HFFc6 (cell line): ENCODE measurements around the gene ST8SIA6. TPM values are rescaled to one million over a fixed set of nuclear protein-coding genes. Genes with fewer than 3 reads are reported as not detected.

ENCODE experiments used
- DNase-seq: peaks from one replicate; pipeline ENCODE4 v3.0.0-alpha.2; 2018
- H3K27ac Mint-ChIP-seq: 2 replicates; pipeline ENCODE4 v1.8.0; 2020; ENCODE audit warnings: mild to moderate bottlenecking, mixed read lengths
- H3K27me3 Mint-ChIP-seq: 2 replicates; pipeline ENCODE4 v1.8.0; 2021; ENCODE audit warnings: mild to moderate bottlenecking, moderate library complexity, mixed read lengths; ENCODE audit not compliant: insufficient read depth
- H3K36me3 Mint-ChIP-seq: 2 replicates; pipeline ENCODE4 v1.8.0; 2021; ENCODE audit warnings: low read depth, mixed read lengths
- H3K4me1 Mint-ChIP-seq: 2 replicates; pipeline ENCODE4 v1.8.0; 2020; ENCODE audit warnings: low read depth, mixed read lengths
- H3K4me3 Mint-ChIP-seq: 2 replicates; pipeline ENCODE4 v1.8.0; 2020; ENCODE audit warnings: mild to moderate bottlenecking, moderate library complexity, mixed read lengths
- H3K9me3 Mint-ChIP-seq: 2 replicates; pipeline ENCODE4 v1.8.0; 2020; ENCODE audit warnings: mild to moderate bottlenecking, mixed read lengths
- total RNA-seq, 6 experiments: library from RNA; stranded (reverse); fragmentation: NEBNext Ultra II Directional; extraction: Animal tissue kit (Norgen Biotek cat#: 25700); gene quantifications; 2 replicates in 1 of 6; 3 replicates in 5 of 6; pipeline ENCODE4 v1.2.3, GENCODE V29; 2021
- TF ChIP-seq, protein P1 (sequence below): fragments of 200-600 bp; sonication (generic); IDR thresholded peaks from 2 replicates; pipeline ENCODE4 v1.5.0; 2021; ENCODE audit warnings: antibody characterized with exemption, mild to moderate bottlenecking

Gene ST8SIA6
- total RNA-seq, 6 experiments from 2014 or later: not detected

DNA sequence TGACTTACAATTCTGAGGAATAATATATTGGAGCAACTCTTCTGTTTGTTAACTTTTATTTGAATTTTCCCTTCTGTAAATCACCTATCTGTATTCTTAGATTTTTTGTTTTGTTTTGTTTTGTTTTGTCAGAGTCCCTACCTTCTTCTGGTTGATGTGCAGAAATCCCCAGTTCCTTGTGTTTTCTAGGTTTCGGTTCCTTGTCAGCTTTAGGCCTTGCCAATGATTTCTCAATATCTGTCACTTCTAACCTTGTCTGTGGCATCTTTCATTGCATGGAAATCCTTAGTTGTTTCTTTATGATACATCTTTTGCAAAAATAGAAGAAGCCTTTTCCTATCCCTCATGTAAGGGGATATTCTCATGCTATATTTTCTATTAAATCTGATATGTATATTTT, 21.7 kb upstream of the ST8SIA6 start:
- DNase-seq: no peak
- Mint-ChIP-seq H3K4me3 (no peak overlapping the region), H3K4me1 (peaks cover 58% of the 10 kb centered on the region), H3K27me3 (peaks cover 2% of the 10 kb centered on the region; the same call in 1 of the 2 replicates), H3K9me3 (peaks cover 16% of the 10 kb centered on the region), H3K27ac (peak overlapping the region; percentile 43; the same call in 1 of the 2 replicates), H3K36me3 (peaks cover 16% of the 10 kb centered on the region)
- TF ChIP-seq, protein P1, sequence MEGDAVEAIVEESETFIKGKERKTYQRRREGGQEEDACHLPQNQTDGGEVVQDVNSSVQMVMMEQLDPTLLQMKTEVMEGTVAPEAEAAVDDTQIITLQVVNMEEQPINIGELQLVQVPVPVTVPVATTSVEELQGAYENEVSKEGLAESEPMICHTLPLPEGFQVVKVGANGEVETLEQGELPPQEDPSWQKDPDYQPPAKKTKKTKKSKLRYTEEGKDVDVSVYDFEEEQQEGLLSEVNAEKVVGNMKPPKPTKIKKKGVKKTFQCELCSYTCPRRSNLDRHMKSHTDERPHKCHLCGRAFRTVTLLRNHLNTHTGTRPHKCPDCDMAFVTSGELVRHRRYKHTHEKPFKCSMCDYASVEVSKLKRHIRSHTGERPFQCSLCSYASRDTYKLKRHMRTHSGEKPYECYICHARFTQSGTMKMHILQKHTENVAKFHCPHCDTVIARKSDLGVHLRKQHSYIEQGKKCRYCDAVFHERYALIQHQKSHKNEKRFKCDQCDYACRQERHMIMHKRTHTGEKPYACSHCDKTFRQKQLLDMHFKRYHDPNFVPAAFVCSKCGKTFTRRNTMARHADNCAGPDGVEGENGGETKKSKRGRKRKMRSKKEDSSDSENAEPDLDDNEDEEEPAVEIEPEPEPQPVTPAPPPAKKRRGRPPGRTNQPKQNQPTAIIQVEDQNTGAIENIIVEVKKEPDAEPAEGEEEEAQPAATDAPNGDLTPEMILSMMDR: no peak

DNA sequence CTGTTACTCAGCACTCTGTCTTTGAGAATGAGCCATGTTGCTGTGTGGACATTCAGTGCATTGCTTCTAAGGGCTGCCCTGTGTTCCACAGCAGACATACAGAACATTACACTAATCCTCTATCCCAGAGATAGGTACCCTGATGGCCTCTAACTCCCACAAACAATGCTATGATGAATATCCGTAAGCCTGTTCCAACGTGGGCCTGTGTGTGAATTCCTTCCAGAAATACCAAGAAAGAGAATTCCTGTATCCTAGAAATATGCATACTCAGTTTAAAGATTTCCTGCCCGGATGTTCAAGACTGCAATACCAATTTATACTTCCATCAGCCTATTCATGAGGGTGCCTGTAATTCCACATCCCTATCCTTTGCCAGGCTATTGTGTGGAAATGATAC, 21.3 kb upstream of the ST8SIA6 start:
- no peak for DNase-seq
- Mint-ChIP-seq H3K4me3 (no peak overlapping the region), H3K9me3 (peaks cover 12% of the 10 kb centered on the region), H3K27ac (no peak overlapping the region), H3K36me3 (peaks cover 12% of the 10 kb centered on the region), H3K4me1 (peaks cover 53% of the 10 kb centered on the region), H3K27me3 (peaks cover 2% of the 10 kb centered on the region; the same call in 1 of the 2 replicates)
- TF ChIP-seq, protein P1: no peak

DNA sequence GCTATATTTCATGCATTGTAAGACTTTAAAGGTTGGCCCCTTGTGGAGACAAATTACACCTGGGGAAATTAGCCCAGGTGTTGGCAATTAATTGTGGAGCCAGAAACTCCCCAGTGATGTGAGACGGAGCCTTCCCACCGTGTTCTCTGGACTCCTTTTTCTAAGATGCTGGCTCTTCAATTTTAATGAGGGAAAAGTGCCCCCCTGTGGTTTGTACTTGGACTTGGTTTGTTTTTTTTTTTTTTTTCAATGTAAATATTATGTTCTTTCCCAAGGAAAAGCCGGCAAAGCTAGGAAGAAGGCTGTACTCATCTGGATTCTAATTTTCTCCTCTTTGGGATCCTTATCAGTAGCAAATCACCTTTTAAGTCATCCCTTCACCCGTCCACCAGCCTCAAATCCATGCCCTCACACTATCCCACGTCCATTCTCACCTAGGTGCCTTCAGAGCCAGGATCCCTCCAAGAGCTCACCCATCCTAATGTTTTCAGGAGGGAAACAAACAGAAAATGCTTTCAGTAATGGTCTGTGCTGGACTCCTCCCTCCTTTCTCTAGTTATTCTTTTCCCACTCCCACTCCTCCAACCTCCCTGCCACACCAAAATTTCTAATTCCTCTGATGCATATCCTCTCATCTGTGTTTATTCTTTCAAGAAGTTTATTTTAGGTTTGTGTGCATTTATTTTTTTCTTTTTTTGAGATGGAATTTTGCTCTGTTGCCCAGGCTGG, 20.4 kb upstream of the ST8SIA6 start:
- TF ChIP-seq, protein P1: peak; percentile 67
- DNase-seq: peak; percentile 18
- H3K4me3 Mint-ChIP-seq: peak overlapping the region; percentile 21; the same call in 1 of the 2 replicates
- peaks cover 45% of the 10 kb centered on the region for H3K4me1 Mint-ChIP-seq
- H3K27ac Mint-ChIP-seq: no peak overlapping the region
- H3K27me3 Mint-ChIP-seq: peaks cover 2% of the 10 kb centered on the region; the same call in 1 of the 2 replicates
- peaks cover 6% of the 10 kb centered on the region for H3K36me3 Mint-ChIP-seq
- H3K9me3 Mint-ChIP-seq: peaks cover 11% of the 10 kb centered on the region

DNA sequence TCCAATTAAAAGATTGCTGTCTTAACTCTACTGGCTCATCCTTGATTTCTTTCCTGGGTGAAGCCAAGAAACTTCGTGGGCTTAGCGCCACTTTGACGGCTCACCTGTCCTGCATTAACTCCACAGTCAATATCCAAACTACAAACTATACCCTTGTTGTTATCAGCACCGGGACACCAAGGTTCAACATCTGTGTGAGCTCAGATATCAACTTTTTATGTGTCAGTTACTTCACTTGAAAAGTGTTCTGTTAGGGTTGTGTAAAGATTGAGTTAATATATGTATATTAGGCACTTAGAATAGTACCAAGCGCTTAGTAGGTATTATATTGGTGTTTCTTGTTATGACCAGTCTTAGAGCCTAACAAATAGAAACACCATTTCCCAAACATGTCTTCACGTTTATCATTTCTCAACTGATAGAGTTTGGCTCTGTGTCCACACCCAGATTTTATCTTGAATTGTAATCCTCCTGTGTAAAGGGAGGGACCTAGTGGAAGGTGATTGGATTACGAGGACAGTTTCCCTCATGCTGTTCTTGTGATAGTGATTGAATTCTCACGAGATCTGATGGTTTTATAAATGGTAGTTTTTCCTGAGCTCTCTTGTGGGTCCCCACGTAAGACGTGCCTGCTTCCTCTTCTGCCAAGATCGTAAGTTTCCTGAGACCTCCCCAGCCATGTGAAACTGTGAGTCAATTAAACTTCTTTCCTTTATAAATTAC, 19.0 kb upstream of the ST8SIA6 start:
- DNase-seq: no peak
- peaks cover 2% of the 10 kb centered on the region; the same call in 1 of the 2 replicates for H3K27me3 Mint-ChIP-seq
- no peak overlapping the region for H3K4me3 Mint-ChIP-seq
- TF ChIP-seq, protein P1: no peak
- H3K9me3 Mint-ChIP-seq: peaks cover 5% of the 10 kb centered on the region; the same call in 1 of the 2 replicates
- no peaks in the 10 kb centered on the region for H3K36me3 Mint-ChIP-seq
- no peak overlapping the region for H3K27ac Mint-ChIP-seq
- H3K4me1 Mint-ChIP-seq: peaks cover 37% of the 10 kb centered on the region

DNA sequence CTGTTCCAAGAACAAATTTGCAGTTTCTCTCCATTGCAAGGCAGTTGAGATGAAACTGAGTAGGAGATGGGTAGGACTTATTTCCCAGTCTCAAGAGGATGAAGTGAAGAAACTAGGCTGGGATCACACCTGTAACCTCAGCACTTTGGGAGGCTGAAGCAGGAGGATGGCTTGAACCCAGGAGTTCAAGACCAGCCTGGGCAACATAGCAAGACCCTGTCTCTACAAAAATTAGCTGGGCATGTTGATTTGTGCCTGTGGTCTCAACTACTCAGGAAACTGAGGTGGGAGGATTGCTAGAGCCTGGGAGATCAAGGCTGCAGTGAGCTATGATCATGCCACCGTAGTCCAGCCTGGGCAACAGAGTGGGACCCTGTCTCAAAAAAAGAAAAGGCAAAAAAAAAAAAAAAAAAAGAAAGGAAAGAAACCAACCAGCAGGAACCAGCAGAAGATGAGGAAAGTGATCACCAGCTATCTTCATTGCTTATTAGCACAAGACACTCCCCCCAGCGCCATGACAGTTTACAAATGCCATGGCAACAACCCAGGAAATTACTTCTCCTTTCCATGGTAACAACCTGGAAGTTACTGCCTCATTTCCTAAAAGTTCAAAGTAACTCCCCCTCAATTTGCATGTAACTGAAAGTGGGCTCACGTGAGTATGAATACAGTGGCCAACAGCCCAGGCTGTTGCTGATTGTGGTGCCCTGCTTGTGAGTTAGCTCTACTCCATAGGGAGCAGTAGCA, 18.3 kb upstream of the ST8SIA6 start:
- Mint-ChIP-seq H3K36me3 (no peaks in the 10 kb centered on the region), H3K4me1 (peaks cover 32% of the 10 kb centered on the region), H3K9me3 (peaks cover 5% of the 10 kb centered on the region; the same call in 1 of the 2 replicates), H3K4me3 (no peak overlapping the region), H3K27me3 (peaks cover 2% of the 10 kb centered on the region; the same call in 1 of the 2 replicates), H3K27ac (no peak overlapping the region)
- TF ChIP-seq, protein P1: no peak
- DNase-seq: no peak
